ENCODE measurements around the gene CDK12.
"Not testable (repeated sequence)": the region's sequence is repeated elsewhere in the genome, so short reads cannot be mapped to it uniquely, and the experiment has no call there.

CDK12 gene

DNA sequence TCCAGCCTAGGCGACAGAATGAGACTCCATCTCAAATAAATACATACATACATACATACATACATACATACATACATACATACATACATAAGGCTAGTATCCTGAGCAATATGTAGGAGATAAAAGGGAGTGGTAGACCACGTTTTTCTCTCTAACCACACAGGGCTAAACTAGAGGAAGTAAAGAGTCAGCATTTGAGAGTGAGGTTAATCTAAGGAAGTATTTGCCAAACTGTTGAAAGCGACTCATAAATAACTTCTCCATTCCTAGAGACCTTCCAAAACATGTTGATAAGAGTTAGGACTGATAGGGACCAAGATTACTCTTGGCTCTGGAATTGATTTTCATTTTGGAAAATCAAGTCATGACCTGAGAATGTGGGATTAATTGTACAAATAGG lies 77.6 kb downstream of the CDK12 start:
- TF ChIP-seq, protein P1, sequence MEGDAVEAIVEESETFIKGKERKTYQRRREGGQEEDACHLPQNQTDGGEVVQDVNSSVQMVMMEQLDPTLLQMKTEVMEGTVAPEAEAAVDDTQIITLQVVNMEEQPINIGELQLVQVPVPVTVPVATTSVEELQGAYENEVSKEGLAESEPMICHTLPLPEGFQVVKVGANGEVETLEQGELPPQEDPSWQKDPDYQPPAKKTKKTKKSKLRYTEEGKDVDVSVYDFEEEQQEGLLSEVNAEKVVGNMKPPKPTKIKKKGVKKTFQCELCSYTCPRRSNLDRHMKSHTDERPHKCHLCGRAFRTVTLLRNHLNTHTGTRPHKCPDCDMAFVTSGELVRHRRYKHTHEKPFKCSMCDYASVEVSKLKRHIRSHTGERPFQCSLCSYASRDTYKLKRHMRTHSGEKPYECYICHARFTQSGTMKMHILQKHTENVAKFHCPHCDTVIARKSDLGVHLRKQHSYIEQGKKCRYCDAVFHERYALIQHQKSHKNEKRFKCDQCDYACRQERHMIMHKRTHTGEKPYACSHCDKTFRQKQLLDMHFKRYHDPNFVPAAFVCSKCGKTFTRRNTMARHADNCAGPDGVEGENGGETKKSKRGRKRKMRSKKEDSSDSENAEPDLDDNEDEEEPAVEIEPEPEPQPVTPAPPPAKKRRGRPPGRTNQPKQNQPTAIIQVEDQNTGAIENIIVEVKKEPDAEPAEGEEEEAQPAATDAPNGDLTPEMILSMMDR (IDR thresholded peaks at IDR 0.05; ENCODE audit: low read depth, low read length, missing control alignments), result no peak
- DNase-seq (ENCODE audit: low read depth), result no peak
- in situ Hi-C loops (cut with HindIII; ENCODE audit: low sequenced_read_pairs), result loop anchor here (5.0 kb wide), 3 partner anchors 38 to 77 kb away; partner anchors contain the start of gene CDK12
- no peak overlapping the region for H3K4me3 ChIP-seq (ENCODE audit: low read depth, low read length)

GRCh38 chr17:39540611-39541010 lies 79.3 kb downstream of the CDK12 start:
- no peak overlapping the region for H3K4me3 ChIP-seq (ENCODE audit: low read depth, low read length)
- no peak for DNase-seq (ENCODE audit: low read depth)
- TF ChIP-seq, protein P1 (IDR thresholded peaks at IDR 0.05; ENCODE audit: low read depth, low read length, missing control alignments), result no peak
- in situ Hi-C loops (cut with HindIII; ENCODE audit: low sequenced_read_pairs), result no loop called here

DNA sequence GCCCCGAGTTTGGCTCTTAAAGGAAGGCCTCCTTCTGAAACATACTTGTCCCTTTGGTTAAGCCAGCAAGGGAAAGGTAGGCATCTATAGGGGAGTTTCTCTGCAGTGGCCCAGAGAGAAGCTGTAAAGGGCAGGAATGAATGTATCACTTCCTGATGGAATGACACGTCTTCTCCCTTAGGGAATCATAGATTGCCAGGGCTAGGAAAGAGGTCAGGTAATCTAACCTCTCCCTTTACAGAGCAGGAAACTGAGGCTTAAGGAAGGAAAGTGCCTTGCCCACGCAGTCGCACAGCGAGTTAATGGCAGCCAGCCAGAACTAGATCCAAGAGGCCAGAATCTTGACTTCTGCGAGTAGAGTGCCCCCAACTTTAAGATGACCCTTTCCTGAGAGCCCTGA lies 80.4 kb downstream of the CDK12 start:
- in situ Hi-C loops (cut with HindIII; ENCODE audit: low sequenced_read_pairs), result no loop called here
- TF ChIP-seq, protein P1 (IDR thresholded peaks at IDR 0.05; ENCODE audit: low read depth, low read length, missing control alignments), result no peak

DNA sequence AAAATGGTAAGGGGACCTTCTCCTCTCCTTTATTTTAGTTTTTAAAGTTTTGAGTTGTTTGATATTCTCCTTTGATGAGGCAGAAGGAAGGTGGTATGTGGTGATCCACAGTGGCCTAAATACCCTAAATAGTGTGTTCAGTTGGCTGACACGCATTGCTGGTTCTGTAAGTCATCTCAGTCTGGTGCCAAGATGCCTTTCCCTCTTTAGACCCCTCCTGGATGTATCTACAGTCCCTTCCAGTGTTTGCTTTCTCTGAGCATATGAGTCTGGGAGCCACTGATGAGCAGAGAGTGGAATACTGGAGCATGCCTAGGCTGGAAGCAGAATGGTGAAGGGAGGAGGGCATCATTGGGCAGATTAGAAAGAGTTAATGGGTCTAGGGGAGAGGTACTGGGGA lies 81.9 kb downstream of the CDK12 start:
- DNase-seq (ENCODE audit: low read depth), result no peak
- in situ Hi-C loops (cut with HindIII; ENCODE audit: low sequenced_read_pairs), result no loop called here
- no peak overlapping the region for H3K4me3 ChIP-seq (ENCODE audit: low read depth, low read length)
- TF ChIP-seq, protein P1 (IDR thresholded peaks at IDR 0.05; ENCODE audit: low read depth, low read length, missing control alignments), result no peak

More for the DNA sequence above, 80.4 kb downstream of the CDK12 start:
- no peak for DNase-seq (ENCODE audit: low read depth)
- H3K4me3 ChIP-seq (ENCODE audit: low read depth, low read length), result no peak overlapping the region

GRCh38 chr17:39543664-39544063 lies 82.4 kb downstream of the CDK12 start:
- TF ChIP-seq, protein P1 (IDR thresholded peaks at IDR 0.05; ENCODE audit: low read depth, low read length, missing control alignments), result no peak
- H3K4me3 ChIP-seq (ENCODE audit: low read depth, low read length), result no peak overlapping the region
- no peak for DNase-seq (ENCODE audit: low read depth)
- in situ Hi-C loops (cut with HindIII; ENCODE audit: low sequenced_read_pairs), result no loop called here

DNA sequence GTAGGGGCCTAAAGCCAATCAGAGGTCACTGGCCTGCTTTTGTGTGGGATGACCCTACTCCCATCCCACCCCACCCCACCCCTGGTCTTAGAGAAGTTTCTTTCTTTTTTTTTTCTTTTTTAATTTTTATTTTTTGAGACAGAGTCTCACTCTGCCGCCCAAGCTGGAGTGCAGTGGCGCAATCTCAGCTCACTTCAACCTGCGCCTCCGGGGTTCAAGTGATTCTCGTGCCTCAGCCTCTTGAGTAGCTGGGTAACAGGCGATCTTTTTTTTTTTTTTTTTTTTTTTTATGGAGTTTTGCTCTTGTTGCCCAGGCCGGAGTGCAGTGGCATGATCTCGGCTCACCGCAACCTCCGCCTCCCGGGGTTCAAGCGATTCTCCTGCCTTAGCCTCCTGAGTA lies 83.1 kb downstream of the CDK12 start:
- in situ Hi-C loops (cut with HindIII; ENCODE audit: low sequenced_read_pairs); H3K4me3 ChIP-seq (ENCODE audit: low read depth, low read length); DNase-seq (ENCODE audit: low read depth): not testable (repeated sequence)

DNA sequence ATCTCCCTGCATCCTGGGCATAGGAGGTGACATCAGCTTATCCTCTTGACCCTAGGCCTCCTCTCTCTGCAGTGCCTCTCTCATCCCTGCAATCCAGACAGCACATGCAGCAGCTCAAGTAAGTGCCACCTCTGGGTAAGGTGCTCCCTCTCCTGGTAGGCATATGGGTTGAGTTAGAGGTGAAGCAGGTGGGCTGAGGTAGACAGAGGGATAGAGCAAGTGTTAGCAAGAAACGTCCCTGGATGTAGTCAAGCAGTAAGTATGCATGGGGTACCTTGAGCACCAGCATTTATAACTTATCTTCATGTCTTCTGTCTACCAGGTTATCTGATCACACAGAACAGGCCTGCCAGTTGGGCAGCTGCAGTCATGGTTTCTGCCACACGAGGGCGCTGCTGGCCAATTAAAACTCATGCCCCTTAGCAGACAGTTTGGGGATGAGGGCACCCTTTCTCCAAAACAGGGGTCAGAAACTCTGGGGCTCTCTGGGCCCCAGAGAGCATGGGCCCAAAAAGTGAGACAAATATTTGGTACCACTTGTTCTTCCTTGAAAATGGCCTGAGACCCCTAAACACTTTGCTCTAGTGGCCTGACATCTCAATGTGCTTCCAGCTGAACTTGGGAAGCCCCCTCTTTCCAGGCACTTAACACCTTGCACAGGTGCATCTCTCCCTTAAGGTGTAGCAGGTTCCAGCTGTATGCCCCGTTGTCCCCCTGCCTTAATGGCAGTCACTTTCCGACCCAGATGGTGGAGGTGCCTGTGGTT lies 86.6 kb downstream of the CDK12 start:
- DNase-seq (ENCODE audit: low read depth), result no peak
- in situ Hi-C loops (cut with HindIII; ENCODE audit: low sequenced_read_pairs), result no loop called here
- TF ChIP-seq, protein P1 (IDR thresholded peaks at IDR 0.05; ENCODE audit: low read depth, low read length, missing control alignments), result peak; percentile 90
- no peak overlapping the region for H3K4me3 ChIP-seq (ENCODE audit: low read depth, low read length)

Data from astrocyte of the cerebellum (primary cell).